ENCODE measurements around the gene SSPN.
A peak's percentile ranks its signal among the peaks of the same experiment; 100 is the strongest.

SSPN gene

GRCh38 chr12:26224657-26225056, 29.3 kb downstream of the SSPN start:
- no peak for TF ChIP-seq CTCF (IDR thresholded peaks at IDR 0.05; ENCODE audit: low read depth, low read length)
- no peak for DNase-seq (ENCODE audit: low read depth, low spot score)
- in situ Hi-C loops (cut with HindIII; ENCODE audit: low sequenced_read_pairs): no loop called here

GRCh38 chr12:26226122-26226521, 30.7 kb downstream of the SSPN start:
- no peak for TF ChIP-seq CTCF (IDR thresholded peaks at IDR 0.05; ENCODE audit: low read depth, low read length)
- in situ Hi-C loops (cut with HindIII; ENCODE audit: low sequenced_read_pairs): no loop called here
- no peak for DNase-seq (ENCODE audit: low read depth, low spot score)
- H3K4me3 ChIP-seq (ENCODE audit: low read depth, low read length): no peak overlapping the region

More at GRCh38 chr12:26224657-26225056, 29.3 kb downstream of the SSPN start:
- H3K4me3 ChIP-seq (ENCODE audit: low read depth, low read length): no peak overlapping the region

GRCh38 chr12:26226629-26227360, 31.4 kb downstream of the SSPN start:
- in situ Hi-C loops (cut with HindIII; ENCODE audit: low sequenced_read_pairs): no loop called here
- peak; percentile 31 for DNase-seq (ENCODE audit: low read depth, low spot score)
- no peak for TF ChIP-seq CTCF (IDR thresholded peaks at IDR 0.05; ENCODE audit: low read depth, low read length)
- peak overlapping the region; percentile 33 for H3K4me3 ChIP-seq (ENCODE audit: low read depth, low read length)

GRCh38 chr12:26227361-26227745, 32.0 kb downstream of the SSPN start:
- no peak for DNase-seq (ENCODE audit: low read depth, low spot score)
- in situ Hi-C loops (cut with HindIII; ENCODE audit: low sequenced_read_pairs): no loop called here
- TF ChIP-seq CTCF (IDR thresholded peaks at IDR 0.05; ENCODE audit: low read depth, low read length): no peak
- peak overlapping the region; percentile 33 for H3K4me3 ChIP-seq (ENCODE audit: low read depth, low read length)

GRCh38 chr12:26229910-26230309, 34.5 kb downstream of the SSPN start:
- peak; percentile 19 for DNase-seq (ENCODE audit: low read depth, low spot score)
- no peak overlapping the region for H3K4me3 ChIP-seq (ENCODE audit: low read depth, low read length)
- in situ Hi-C loops (cut with HindIII; ENCODE audit: low sequenced_read_pairs): no loop called here
- TF ChIP-seq CTCF (IDR thresholded peaks at IDR 0.05; ENCODE audit: low read depth, low read length): no peak

GRCh38 chr12:26231470-26231869, 36.1 kb downstream of the SSPN start:
- no peak for TF ChIP-seq CTCF (IDR thresholded peaks at IDR 0.05; ENCODE audit: low read depth, low read length)
- DNase-seq (ENCODE audit: low read depth, low spot score): no peak
- no peak overlapping the region for H3K4me3 ChIP-seq (ENCODE audit: low read depth, low read length)
- in situ Hi-C loops (cut with HindIII; ENCODE audit: low sequenced_read_pairs): no loop called here
